GM13976 (cell line): ENCODE data around the gene PSMG3.

Source experiments
- DNase-seq: peaks from one replicate; pipeline ENCODE4 v3.0.0; 2012; ENCODE audit warnings: low spot score
- in situ Hi-C: fragments of 300-500 bp; cut with MboI; formaldehyde crosslinking; loops from one replicate; pipeline ENCODE4 v1.12.0; 2022; ENCODE audit warnings: low sequenced_read_pairs, mixed read lengths, inconsistent platforms; ENCODE audit not compliant: unreplicated experiment
- TF ChIP-seq, protein P1 (sequence below): IDR thresholded peaks from 2 replicates; pipeline ENCODE4 v1.5.1; 2012; ENCODE audit warnings: borderline replicate concordance, mild to moderate bottlenecking; ENCODE audit not compliant: insufficient read depth; ENCODE audit errors: extremely low read depth, missing control alignments, control extremely low read depth

PSMG3 gene

DNA sequence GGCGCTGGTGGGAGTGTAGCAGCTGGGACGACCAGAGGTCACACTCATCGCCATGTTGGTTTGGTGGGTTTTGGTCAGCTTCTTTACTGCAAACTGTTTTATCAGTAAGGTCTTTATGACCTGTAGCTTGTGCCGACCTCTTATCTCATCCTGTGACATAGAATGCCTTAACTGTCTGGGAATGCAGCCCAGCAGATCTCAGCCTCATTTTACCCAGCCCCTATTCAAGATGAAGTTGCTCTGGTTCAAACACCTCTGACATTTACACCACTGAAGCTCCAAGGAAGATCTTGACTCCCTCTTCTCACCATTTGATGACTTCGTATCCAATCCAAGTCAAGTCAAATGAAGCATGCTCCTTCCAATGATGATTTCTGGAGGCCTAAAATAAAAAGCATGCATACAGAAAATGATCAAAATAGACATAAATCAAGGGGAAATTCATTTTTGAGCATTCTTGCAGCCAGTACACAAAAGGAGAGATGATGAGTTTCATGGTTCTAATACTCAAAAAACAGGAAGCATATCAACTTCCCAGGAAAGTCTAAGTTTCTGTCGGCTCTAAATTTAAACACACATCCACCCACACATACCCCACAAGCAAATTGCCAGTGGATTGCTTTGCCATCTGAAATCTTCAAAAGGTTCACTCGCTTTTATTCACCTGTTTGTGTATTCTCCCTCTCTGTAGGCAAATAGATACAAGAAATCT, 2.4 kb upstream of the PSMG3 start:
- TF ChIP-seq, protein P1, sequence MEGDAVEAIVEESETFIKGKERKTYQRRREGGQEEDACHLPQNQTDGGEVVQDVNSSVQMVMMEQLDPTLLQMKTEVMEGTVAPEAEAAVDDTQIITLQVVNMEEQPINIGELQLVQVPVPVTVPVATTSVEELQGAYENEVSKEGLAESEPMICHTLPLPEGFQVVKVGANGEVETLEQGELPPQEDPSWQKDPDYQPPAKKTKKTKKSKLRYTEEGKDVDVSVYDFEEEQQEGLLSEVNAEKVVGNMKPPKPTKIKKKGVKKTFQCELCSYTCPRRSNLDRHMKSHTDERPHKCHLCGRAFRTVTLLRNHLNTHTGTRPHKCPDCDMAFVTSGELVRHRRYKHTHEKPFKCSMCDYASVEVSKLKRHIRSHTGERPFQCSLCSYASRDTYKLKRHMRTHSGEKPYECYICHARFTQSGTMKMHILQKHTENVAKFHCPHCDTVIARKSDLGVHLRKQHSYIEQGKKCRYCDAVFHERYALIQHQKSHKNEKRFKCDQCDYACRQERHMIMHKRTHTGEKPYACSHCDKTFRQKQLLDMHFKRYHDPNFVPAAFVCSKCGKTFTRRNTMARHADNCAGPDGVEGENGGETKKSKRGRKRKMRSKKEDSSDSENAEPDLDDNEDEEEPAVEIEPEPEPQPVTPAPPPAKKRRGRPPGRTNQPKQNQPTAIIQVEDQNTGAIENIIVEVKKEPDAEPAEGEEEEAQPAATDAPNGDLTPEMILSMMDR: no peak
- in situ Hi-C loops: no loop called here
- DNase-seq: no peak

DNA sequence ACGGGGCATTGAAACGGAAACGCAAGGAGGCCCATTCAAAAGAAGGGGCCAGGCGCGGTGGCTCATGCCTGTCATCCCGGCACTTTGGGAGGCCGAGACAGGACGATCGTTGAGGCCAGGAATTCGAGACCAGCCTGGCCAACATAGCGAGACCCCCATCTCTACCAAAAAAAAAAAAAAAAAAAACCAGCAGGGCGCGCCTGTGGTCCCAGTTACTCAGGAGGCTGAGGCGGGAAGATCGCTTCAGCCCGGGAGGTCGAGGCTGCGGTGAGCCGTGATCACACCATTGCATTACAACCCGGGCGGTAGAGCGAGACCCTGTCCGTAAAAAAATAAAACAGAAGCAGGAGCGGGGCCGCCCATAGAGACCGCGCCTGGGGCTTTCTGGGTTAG, 396 bp downstream of the PSMG3 start:
- DNase-seq: no peak
- TF ChIP-seq, protein P1: no peak
- in situ Hi-C loops: no loop called here

DNA sequence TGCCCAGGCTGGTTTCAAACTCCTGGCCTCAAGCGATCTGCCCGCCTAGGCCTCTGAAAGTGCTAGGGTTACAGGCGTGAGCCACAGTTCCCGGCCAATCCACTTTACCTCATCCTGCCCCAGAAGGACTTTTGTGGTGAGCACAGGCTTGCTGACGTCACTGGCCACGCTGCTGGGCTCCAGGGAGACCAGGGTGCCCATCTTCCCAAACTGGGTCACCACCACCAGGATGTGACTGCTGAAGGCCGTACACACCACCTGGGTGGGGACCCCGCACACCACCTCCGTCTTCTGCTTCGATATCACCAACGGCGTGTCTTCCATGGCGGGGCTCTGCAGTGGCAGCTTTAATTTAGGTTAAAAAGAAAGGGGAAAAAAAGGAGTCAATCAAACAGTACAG, 816 bp downstream of the PSMG3 start:
- no peak for DNase-seq
- in situ Hi-C loops: no loop called here
- TF ChIP-seq, protein P1: no peak

DNA sequence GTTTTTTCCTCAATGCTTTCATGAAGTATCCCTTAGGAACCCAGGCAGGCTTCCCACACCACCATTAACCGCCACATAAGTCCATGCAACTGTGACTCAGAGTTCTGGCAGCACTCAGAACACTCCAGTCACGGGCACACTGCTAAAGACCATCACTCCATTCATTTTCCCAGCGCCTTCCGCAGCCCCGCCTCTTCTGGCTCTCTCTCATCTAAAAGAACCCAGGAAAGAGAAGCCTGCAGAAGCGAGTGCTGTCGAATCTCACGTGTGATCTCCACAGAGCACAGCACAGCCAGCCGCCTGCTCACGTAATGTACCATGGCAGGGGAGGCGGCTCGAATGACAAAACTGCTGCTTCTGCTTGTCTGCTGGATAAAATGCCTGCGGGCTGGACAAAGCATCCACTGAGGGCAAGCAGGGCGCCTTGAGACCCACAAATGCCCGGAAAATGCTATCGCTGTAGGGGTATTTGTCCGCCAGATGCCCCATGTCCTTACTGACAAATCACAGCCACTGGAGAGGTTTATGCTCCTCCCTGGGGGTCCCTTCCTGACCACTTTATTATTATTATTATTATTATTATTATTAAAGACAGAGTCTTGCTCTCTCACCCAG, 1.8 kb downstream of the PSMG3 start:
- TF ChIP-seq, protein P1: no peak
- no peak for DNase-seq
- in situ Hi-C loops: no loop called here

DNA sequence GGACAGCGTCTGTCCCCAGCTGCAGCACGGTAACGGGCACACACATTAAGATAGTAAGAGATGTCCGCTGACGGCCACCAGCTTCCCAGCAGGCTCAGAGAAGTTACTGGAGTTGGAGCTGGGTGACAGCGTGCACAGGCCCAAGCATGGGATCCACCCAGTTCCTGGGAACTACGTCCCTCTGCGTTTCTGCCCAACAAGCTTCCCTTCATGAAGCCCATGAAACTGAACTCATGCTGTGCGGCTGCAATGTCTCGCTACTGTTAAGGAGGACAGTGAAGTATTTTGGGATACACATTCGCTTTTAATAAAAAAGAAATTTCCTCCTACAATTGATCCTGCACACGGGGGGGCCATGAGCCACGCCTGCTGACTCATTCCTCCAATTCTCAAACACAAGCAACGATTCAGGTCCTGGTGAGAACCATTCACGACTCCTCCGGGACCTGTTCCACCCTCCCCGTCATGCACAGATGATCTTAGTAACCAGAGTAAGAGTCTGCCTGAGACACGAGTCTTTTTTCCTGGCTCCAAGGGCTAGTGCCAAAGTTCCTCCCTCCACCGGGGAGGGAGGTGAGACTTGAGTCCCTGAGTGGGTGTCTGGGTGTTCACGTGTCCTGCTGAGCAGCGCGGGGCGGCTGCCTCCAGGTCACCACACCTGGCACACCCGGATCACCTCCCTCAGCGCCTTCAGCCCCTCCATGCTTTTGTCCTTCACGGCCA, 2.6 kb downstream of the PSMG3 start:
- TF ChIP-seq, protein P1: no peak
- no peak for DNase-seq
- in situ Hi-C loops: no loop called here

DNA sequence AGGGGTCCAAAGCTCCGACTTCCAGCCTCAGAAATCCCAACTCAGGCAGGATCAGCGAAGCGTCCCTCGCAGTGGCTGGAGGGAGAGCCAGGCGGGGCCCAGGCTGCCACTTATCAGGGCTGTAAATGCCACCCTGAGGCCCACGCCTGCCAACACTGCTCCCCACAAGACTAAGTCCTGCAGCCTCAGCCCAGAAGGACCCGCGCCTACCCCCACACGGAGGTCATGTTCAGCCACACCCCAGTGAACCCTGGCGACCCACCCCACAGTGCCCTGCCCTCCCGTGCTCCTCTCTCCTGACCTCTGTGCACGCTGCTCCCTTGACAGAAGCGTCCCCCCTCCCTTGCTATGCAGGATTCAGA, 3.2 kb downstream of the PSMG3 start:
- TF ChIP-seq, protein P1: no peak
- no peak for DNase-seq
- in situ Hi-C loops: no loop called here
